Measurements from ENCODE around the gene PTDSS2. TPM values are rescaled to one million over a fixed set of nuclear protein-coding genes. Genes with fewer than 3 reads are reported as not detected.

The PTDSS2 gene
- total and polyA plus RNA-seq, 8 donors: 11.3 to 44.7 (median 15.7) TPM

- no peaks in the 10 kb centered on the region for H3K36me3 ChIP-seq
- no peaks in the 10 kb centered on the region for H3K9me3 ChIP-seq
- no peak overlapping the region for H3K27ac ChIP-seq
- FAIRE-seq: no peak
- intact Hi-C loops (cut with DNase I): no loop called here
- no peak for TF ChIP-seq CTCF (IDR thresholded peaks at IDR 0.05)
- no peak for ATAC-seq
- peak in 2 of 6 donors; percentile 21 to 78 for DNase-seq
- H3K4me1 ChIP-seq: peaks cover 0 to 6% (median 0%) of the 10 kb centered on the region in 3 donors
- H3K27me3 ChIP-seq: no peaks in the 10 kb centered on the region
- H3K4me3 ChIP-seq: no peak overlapping the region
- 97 to 98% methylated on average over 59 to 61 of the region's 61 CpGs for WGBS, 2 donors
These were observed 21.5 kb downstream of the PTDSS2 start for GRCh38 chr11:471468-472145.

- no peak for TF ChIP-seq CTCF (IDR thresholded peaks at IDR 0.05)
- Histone ChIP-seq H3K27me3 (no peaks in the 10 kb centered on the region), H3K27ac (no peak overlapping the region), H3K4me3 (no peak overlapping the region), H3K9me3 (no peaks in the 10 kb centered on the region), H3K4me1 (peaks cover 0 to 6% (median 0%) of the 10 kb centered on the region in 3 donors), H3K36me3 (no peaks in the 10 kb centered on the region)
- ATAC-seq: no peak
- WGBS, 2 donors: 92% methylated on average over 13 of the region's 13 CpGs
- DNase-seq: peak in 2 of 6 donors; percentile 24 to 52
- no peak for FAIRE-seq
- intact Hi-C loops (cut with DNase I): no loop called here
These were observed 22.2 kb downstream of the PTDSS2 start for GRCh38 chr11:472272-472671.

- FAIRE-seq (no peak), ATAC-seq (no peak), DNase-seq (peak in 3 of 6 donors; percentile 29 to 59 (median 51))
- no peak for TF ChIP-seq CTCF (IDR thresholded peaks at IDR 0.05)
- Histone ChIP-seq H3K27me3 (no peaks in the 10 kb centered on the region), H3K9me3 (no peaks in the 10 kb centered on the region), H3K4me3 (no peak overlapping the region), H3K36me3 (no peaks in the 10 kb centered on the region), H3K27ac (no peak overlapping the region), H3K4me1 (peaks cover 0 to 6% (median 0%) of the 10 kb centered on the region in 3 donors)
- intact Hi-C loops (cut with DNase I): no loop called here
- 94 to 95% methylated on average over 28 of the region's 28 CpGs for WGBS, 2 donors
These were observed 22.7 kb downstream of the PTDSS2 start for GRCh38 chr11:472816-473215.

- H3K4me1 ChIP-seq: peaks cover 0 to 6% (median 0%) of the 10 kb centered on the region in 3 donors
- FAIRE-seq (no peak), DNase-seq (peak in 1 of 6 donors; percentile 15), ATAC-seq (no peak)
- TF ChIP-seq CTCF (IDR thresholded peaks at IDR 0.05): no peak
- intact Hi-C loops (cut with DNase I): no loop called here
- no peak overlapping the region for H3K4me3 ChIP-seq
- WGBS, 2 donors: 96% methylated on average over 19 of the region's 19 CpGs
- H3K9me3 ChIP-seq: no peaks in the 10 kb centered on the region
- no peaks in the 10 kb centered on the region for H3K27me3 ChIP-seq
- no peak overlapping the region for H3K27ac ChIP-seq
- no peaks in the 10 kb centered on the region for H3K36me3 ChIP-seq
These were observed 23.3 kb downstream of the PTDSS2 start for GRCh38 chr11:473415-473814.
